Posterior cingulate gyrus (tissue), 11 donors: ENCODE data around the gene GRIP1.
"Not testable (repeated sequence)": the region's sequence is repeated elsewhere in the genome, so short reads cannot be mapped to it uniquely, and the experiment has no call there.

Experiments used
- DNase-seq, 10 donors: peaks; one replicate each; pipeline versions ENCODE4 v3.0.0 to v3.0.0-alpha.2; 2020 to 2021; ENCODE audit warnings: mixed read lengths in 3 of 10
- intact Hi-C: fragments of 100-400 bp; cut with DNase I; formaldehyde crosslinking; loops from one replicate; pipeline ENCODE4 v1.15.1; 2023

Gene GRIP1

GRCh38 chr12:66354291-66354690 is 324.6 kb downstream of the GRIP1 start:
- peak in 3 of 10 donors; percentile 32 to 76 (median 40) for DNase-seq
- intact Hi-C loops = no loop called here

DNA sequence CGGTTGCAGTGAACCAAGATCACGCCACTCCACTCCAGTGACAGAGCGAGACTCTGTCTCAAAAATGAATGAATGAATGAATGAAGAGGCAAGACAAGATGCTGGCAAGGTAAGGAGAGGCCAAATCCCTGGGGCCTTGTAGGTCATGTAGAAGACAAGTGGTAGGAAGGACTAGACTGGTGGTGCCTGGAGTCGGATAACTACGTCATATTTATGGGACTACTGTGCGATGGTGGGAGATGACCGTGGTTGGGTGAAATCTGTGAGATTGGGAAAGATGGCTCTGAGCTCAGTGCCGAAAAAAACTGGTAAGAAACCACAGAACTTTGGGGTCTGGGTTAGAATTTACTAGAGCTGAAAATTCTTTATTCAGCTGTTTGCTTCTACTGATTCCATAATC is 326.0 kb downstream of the GRIP1 start:
- DNase-seq = no peak
- intact Hi-C loops = no loop called here

- peak in 7 of 10 donors; percentile 16 to 84 (median 37) for DNase-seq
- intact Hi-C loops = no loop called here
These were observed 326.7 kb downstream of the GRIP1 start for GRCh38 chr12:66352197-66352596.

GRCh38 chr12:66351301-66351700 is 327.6 kb downstream of the GRIP1 start:
- no peak for DNase-seq
- intact Hi-C loops = no loop called here

DNA sequence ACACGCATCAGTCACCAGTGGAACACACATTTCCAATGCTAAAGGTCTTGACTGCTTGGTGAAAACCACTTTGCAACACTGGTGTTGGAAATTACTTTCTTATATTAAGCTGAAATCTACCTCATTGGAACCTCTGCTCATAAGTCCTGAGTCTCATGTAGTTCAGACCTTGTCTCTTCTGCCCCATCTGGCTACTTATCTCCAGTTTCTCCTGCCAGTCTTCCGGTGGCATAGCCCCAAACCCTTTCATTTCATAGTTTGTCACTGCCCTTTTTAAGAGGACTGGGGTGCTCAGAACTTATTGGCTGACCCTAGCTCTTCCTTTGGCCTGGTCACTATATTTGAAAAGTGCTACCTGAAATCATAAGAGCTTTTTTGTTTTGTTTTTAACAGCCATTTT is 332.9 kb downstream of the GRIP1 start:
- intact Hi-C loops = no loop called here

GRCh38 chr12:66345212-66345611 is 333.7 kb downstream of the GRIP1 start:
- intact Hi-C loops = no loop called here
- no peak for DNase-seq

More for the DNA sequence above, 332.9 kb downstream of the GRIP1 start:
- DNase-seq = no peak

DNA sequence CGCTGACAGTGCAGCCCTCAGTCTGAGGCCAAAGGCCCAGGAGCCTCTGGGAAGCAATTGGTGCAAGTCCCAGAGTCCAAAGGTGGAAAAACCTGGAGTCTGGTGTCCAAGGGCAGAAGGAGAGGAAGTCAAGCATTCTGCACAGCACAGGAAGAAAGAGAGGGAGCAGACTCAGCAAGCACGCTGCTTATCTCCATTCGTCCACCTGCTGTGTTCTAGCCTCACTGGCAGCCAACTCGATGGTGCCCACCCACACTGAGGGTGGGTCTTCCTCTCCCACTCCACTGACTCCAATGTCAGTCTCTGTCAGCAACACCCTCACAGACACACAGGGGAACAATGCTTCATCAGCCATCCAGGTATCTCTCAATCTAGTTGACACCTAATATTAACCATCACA is 337.8 kb downstream of the GRIP1 start:
- no peak for DNase-seq
- intact Hi-C loops = no loop called here

GRCh38 chr12:66340131-66340530 is 338.7 kb downstream of the GRIP1 start:
- no peak for DNase-seq
- intact Hi-C loops = no loop called here

DNA sequence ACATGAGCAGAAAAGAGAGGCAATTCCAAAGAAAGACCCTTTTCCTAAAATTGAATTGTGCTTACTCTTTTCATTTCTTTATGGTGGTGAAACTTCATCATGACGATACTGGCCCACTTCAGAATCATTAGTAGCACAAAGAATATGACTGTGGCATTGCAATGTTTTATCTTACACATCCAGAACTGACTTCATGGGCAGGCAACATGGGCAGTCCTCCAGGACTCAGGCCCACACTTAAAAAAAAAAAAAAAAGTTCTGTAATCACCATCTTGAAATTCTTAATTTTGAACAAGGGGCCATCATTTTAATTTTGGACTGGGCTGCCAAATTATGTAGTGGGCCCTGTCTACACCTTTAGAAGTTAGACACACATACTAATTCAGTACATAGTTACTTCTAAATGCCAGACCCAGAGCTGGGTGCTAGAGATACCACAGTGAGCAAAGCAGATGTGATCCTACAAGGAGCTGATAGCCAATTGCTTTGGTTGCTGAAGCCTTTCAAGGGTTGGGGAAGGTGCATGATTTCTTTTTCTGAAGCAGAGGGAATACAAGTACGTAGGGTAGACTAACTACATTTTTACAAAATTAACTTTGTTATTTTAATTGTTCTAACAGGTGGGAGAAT is 341.4 kb downstream of the GRIP1 start:
- no peak for DNase-seq
- intact Hi-C loops = no loop called here

GRCh38 chr12:66335746-66336145 is 343.1 kb downstream of the GRIP1 start:
- intact Hi-C loops = no loop called here
- no peak for DNase-seq

- intact Hi-C loops = no loop called here
- no peak for DNase-seq
These were observed 347.1 kb downstream of the GRIP1 start for GRCh38 chr12:66331814-66332213.

GRCh38 chr12:66331016-66331415 is 347.9 kb downstream of the GRIP1 start:
- intact Hi-C loops = no loop called here
- DNase-seq = no peak

DNA sequence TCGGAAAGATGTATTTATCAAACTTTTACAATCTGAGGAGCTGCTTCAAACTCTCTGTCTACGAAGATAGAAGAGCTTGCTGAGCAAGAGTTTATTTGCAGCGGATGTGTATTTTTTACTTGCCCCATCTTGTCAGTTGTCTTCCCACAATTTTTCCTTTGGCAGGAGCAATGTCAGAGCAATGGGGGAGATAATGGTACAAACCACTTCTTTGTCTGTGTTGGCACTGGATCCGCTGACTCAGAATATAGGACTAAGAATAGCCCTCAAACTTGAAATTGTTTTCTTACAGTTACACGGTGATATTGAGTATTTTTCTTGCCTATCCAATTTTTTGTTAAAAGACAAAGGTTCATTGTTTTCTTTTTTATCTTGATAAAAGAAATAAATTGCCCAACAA is 348.9 kb downstream of the GRIP1 start:
- no peak for DNase-seq
- intact Hi-C loops = no loop called here

DNA sequence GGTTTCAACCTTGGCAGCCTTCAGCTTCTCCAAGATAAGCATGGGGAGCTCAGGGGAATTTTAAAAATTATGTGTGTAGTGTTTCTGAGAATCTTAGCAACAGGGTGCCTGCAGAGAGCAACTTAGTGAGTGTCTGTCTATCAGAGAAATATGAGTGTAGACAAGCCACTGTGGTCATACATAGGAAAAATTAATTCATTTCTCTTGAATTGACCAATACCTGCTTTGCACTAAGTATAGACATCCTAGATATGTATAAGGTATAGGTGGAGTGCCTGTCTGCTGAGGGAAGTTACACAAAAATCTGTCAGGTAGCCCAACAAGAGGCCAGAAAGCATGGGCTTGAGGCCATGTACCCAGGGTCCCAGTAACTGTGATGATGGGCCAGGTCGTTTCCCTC is 355.9 kb downstream of the GRIP1 start:
- intact Hi-C loops = no loop called here
- DNase-seq = no peak

- intact Hi-C loops = no loop called here
- DNase-seq = no peak
These were observed 357.4 kb downstream of the GRIP1 start for GRCh38 chr12:66321435-66321834.

GRCh38 chr12:66320996-66321395 is 357.9 kb downstream of the GRIP1 start:
- no peak for DNase-seq
- intact Hi-C loops = no loop called here

DNA sequence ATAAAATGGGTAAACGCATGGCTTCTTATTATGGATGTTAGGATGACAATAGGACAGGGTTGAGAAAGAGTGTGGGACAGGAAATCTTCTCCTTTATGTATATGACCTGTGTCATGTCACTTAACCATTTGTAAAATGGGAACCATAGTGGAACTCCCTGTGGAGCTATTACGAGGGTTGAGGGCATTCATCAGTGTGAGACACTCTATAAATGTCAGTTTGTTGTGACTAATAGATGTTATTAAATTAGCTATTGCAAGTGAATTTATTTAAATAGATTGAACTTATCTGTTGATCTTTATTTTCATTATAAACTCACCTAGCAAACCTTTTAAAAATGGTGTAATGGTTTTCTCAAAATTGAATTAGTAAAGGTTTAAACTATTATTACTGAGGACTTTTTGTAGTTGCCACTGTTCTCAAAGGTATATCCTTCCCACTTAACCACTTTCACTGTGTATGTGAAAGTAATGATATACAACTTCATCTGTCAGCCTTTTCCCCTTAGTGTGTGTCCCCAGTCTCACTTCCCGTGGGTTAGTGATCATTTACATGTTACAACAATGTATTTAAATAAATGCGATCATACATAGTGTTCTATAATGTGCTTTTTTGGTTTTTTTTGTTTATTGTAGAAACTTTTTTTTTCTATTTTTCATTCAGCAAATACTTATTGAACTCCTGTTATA is 359.5 kb downstream of the GRIP1 start:
- no peak for DNase-seq
- intact Hi-C loops = no loop called here

GRCh38 chr12:66314278-66314677 is 364.6 kb downstream of the GRIP1 start:
- intact Hi-C loops = no loop called here
- no peak for DNase-seq

DNA sequence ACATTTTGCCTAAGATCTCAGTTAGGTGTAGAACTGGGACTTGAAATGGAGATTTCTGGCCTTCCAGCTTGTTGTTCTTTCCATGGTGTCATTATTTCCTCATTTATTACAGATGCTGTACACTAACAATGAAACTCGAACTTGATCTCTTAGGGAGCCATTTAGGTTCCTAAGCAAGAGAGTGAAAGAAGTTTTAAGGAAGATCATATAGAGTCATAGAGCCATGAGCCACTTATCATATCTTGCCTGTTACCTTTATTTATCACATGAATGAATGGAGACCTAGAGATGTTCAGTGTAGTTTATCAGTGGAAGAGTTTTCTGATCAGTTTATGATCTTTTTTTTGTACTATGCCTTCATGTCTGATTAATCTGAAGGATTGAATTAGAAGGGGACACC is 366.7 kb downstream of the GRIP1 start:
- DNase-seq = no peak
- intact Hi-C loops = no loop called here

DNA sequence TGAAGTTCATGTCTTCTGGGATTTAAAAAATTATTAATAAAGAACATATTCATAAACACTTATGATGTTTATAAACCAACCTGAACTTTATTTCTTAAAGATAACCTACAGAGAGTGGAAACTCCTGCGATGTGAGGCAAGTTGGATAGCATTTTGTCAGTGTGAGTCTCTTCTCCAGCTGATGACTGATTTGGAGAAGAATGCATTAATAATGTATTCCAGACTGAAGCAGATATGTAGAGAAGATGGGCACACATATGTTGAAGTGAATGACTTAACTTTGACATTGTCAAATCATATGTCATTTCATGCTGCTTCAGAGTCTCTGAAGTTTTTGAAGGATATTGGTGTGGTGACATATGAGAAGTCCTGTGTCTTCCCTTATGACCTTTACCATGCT is 369.3 kb downstream of the GRIP1 start:
- intact Hi-C loops = no loop called here
- DNase-seq = no peak

GRCh38 chr12:66304296-66304900 is 374.5 kb downstream of the GRIP1 start:
- DNase-seq = no peak
- intact Hi-C loops = loop anchor here (5.0 kb wide), 1 partner anchor 137 kb away; the partner anchor contains the start of gene TMBIM4

DNA sequence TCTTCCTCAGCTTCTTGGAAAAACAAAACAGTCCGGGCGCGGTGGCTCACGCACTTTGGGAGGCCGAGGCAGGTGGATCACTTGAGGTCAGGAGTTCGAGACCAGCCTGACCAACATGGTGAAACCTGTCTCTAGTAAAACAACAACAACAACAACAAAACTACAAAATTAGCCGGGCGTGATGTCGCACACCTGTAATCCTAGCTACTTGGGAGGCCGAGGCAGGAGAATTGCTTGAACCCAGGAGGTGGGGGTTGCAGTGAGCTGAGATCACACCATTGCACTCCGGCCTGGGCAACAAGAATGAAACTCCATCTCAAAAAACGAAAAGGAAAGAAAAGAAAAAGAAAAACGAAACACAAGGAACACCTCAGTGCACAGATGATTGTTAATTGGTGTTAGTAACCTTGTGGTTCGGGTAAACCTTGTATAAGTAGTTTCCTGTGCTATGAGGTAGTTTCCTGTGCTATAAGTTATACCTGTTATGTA is 375.5 kb downstream of the GRIP1 start:
- not testable (repeated sequence) for DNase-seq
- intact Hi-C loops = loop anchor here (5.0 kb wide), 1 partner anchor 136 kb away; the partner anchor contains the start of gene TMBIM4
